ENCODE data around the gene CAMK2N2.
A peak's percentile ranks its signal among the peaks of the same experiment; 100 is the strongest.

The CAMK2N2 gene

DNA sequence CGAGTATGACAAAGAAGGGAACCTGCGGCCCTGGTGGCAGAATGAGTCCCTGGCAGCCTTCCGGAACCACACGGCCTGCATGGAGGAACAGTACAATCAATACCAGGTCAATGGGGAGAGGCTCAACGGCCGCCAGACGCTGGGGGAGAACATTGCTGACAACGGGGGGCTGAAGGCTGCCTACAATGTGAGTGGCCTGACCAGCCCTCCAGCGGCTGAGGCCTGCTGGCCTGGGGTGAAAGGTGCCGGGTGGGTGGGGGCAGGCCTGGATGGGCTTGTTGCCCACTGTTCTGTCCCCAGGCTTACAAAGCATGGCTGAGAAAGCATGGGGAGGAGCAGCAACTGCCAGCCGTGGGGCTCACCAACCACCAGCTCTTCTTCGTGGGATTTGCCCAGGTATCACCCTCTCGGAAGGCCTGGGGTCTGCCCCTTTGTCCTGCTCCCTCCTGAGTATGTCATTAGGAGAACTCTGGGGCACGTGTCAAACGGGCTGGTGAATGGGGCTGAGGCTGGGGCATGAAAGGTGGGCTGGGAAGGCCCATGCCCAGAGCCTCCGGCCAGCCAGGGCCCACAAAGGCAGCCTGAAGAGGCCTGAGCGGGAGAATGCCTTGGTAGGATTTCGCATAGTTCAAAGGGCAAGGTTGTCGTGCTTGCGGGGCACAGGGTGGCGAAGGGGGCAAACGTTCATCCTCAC lies 29.8 kb upstream of the CAMK2N2 start:
- no peaks in the 10 kb centered on the region for H3K9me3 ChIP-seq
- no peaks in the 10 kb centered on the region for H3K36me3 ChIP-seq
- no peak overlapping the region for H3K4me3 ChIP-seq (ENCODE audit: low read depth, low read length)
- H3K27me3 ChIP-seq: no peaks in the 10 kb centered on the region
- H3K4me1 ChIP-seq: no peaks in the 10 kb centered on the region
- DNase-seq: no peak
- no peak for TF ChIP-seq CTCF (IDR thresholded peaks at IDR 0.05; ENCODE audit: low read depth, low read length)

DNA sequence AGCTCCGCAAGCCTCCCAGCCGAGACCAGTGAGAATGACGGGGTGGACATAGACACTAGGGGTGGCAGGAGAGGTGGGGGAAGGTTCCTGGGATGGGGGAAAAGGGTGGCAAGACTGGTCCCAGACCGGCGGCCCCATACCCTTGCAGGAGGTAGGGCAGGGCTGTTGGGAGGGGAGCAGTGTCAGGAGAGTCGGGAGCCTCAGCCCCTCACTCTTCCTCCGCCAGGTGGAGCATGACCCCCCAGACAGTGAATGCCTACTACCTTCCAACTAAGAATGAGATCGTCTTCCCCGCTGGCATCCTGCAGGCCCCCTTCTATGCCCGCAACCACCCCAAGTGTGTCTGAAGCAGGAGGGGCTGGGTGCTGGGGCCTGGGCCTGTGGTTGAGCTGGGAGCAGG lies 29.0 kb upstream of the CAMK2N2 start:
- H3K9me3 ChIP-seq: no peaks in the 10 kb centered on the region

GRCh38 chr3:184289426-184289938 lies 28.1 kb upstream of the CAMK2N2 start:
- Histone ChIP-seq H3K4me3 (ENCODE audit: low read depth, low read length) (no peak overlapping the region), H3K27me3 (no peaks in the 10 kb centered on the region), H3K4me1 (no peaks in the 10 kb centered on the region), H3K9me3 (no peaks in the 10 kb centered on the region), H3K36me3 (no peaks in the 10 kb centered on the region)
- DNase-seq: peak; percentile 81
- TF ChIP-seq CTCF (IDR thresholded peaks at IDR 0.05; ENCODE audit: low read depth, low read length): peak; percentile 84

More for the DNA sequence above, 29.0 kb upstream of the CAMK2N2 start:
- no peak for DNase-seq
- Histone ChIP-seq H3K36me3 (no peaks in the 10 kb centered on the region), H3K27me3 (no peaks in the 10 kb centered on the region), H3K4me3 (ENCODE audit: low read depth, low read length) (no peak overlapping the region), H3K4me1 (no peaks in the 10 kb centered on the region)
- no peak for TF ChIP-seq CTCF (IDR thresholded peaks at IDR 0.05; ENCODE audit: low read depth, low read length)

DNA sequence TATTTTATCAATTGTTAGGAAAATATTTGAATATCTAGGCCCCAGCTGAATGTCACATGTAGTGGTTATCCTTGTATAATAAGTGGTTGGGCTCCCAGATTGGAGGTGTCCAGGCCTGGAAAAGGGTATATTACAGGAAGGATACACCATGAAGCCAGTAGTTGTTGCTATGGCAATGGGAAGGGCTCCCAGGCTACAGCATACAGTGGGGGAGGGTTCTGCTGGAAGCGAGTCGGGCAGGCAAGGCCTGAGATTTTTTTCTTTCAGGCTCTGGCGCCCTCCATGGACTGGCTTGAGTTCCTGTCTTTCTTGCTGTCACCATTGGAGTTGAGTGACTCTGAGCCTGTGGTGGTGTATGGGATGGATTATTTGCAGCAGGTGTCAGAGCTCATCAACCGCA lies 23.3 kb upstream of the CAMK2N2 start:
- Histone ChIP-seq H3K4me1 (no peaks in the 10 kb centered on the region), H3K4me3 (ENCODE audit: low read depth, low read length) (no peak overlapping the region), H3K36me3 (no peaks in the 10 kb centered on the region), H3K27me3 (no peaks in the 10 kb centered on the region), H3K9me3 (no peaks in the 10 kb centered on the region)
- TF ChIP-seq CTCF (IDR thresholded peaks at IDR 0.05; ENCODE audit: low read depth, low read length): peak; percentile 83
- peak; percentile 90 for DNase-seq

GRCh38 chr3:184283681-184284080 lies 22.3 kb upstream of the CAMK2N2 start:
- no peak for TF ChIP-seq CTCF (IDR thresholded peaks at IDR 0.05; ENCODE audit: low read depth, low read length)
- H3K9me3 ChIP-seq: no peaks in the 10 kb centered on the region
- no peak overlapping the region for H3K4me3 ChIP-seq (ENCODE audit: low read depth, low read length)
- no peak for DNase-seq
- H3K27me3 ChIP-seq: no peaks in the 10 kb centered on the region
- no peaks in the 10 kb centered on the region for H3K4me1 ChIP-seq
- H3K36me3 ChIP-seq: no peaks in the 10 kb centered on the region

DNA sequence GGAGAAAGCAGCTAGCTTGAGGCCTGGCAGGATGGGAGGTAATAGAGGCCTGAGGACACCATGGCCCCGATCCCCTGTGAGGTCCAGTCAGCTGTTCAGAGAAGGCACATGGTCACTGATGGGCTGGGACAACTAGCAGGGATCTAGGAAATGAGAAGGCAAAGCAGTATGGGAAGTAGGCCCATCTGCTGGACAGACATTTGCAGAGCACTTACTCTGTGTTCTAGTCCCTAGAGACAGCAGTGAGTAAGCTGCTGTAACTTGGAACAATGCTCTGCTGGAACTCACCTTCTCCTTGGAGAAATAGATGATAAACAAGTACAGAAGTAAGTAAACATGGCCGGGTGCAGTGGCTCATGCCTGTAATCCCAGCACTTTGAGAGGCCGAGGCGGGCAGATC lies 21.6 kb upstream of the CAMK2N2 start:
- H3K4me1 ChIP-seq: no peaks in the 10 kb centered on the region
- TF ChIP-seq CTCF (IDR thresholded peaks at IDR 0.05; ENCODE audit: low read depth, low read length): no peak
- H3K36me3 ChIP-seq: no peaks in the 10 kb centered on the region
- no peaks in the 10 kb centered on the region for H3K27me3 ChIP-seq
- H3K4me3 ChIP-seq (ENCODE audit: low read depth, low read length): no peak overlapping the region
- DNase-seq: no peak
- no peaks in the 10 kb centered on the region for H3K9me3 ChIP-seq
